GM12878 (cell line): Measurements from ENCODE around the gene ERFL. TPM values are rescaled to one million over a fixed set of nuclear protein-coding genes. Genes with fewer than 3 reads are reported as not detected.

Source experiments
- ATF3 ChIP-seq: IDR thresholded peaks from 2 replicates; pipeline ENCODE4 v1.6.1; 2011; ENCODE audit warnings: low read depth, mild to moderate bottlenecking, low read length, moderate library complexity, borderline replicate concordance; ENCODE audit errors: extremely low read depth
- BACH1 ChIP-seq: fragments of 450-650 bp; IDR thresholded peaks from 2 replicates; pipeline ENCODE4 v1.6.1; 2017; ENCODE audit warnings: mild to moderate bottlenecking, borderline replicate concordance
- BCL3 ChIP-seq: IDR thresholded peaks from 2 replicates; pipeline ENCODE4 v1.6.1; 2011; ENCODE audit warnings: borderline replicate concordance, low read depth, mild to moderate bottlenecking, moderate library complexity, low read length; ENCODE audit not compliant: insufficient read depth, poor library complexity, severe bottlenecking
- BHLHE40 ChIP-seq, 2 experiments: fragments of 450-650 bp in 1 of 2; IDR thresholded peaks; 2 replicates each; pipeline ENCODE4 v1.6.1; 2011 to 2017; ENCODE audit warnings: low read depth in 2 of 2, borderline replicate concordance in 1 of 2, improper control_type of control experiment in 1 of 2, low read length in 1 of 2, mild to moderate bottlenecking in 1 of 2
- CBX5 ChIP-seq: sonication (generic); IDR thresholded peaks from 2 replicates; pipeline ENCODE4 v1.6.1; 2016; ENCODE audit warnings: low read depth, moderate library complexity, mild to moderate bottlenecking, inconsistent platforms
- CEBPB ChIP-seq, 2 experiments: fragments of 150-350 bp in 1 of 2; IDR thresholded peaks; 2 replicates each; pipeline ENCODE4 v1.6.1; 2012 to 2014; ENCODE audit warnings: low read depth in 2 of 2, low read length in 2 of 2, borderline replicate concordance in 1 of 2, inconsistent platforms in 1 of 2
- EED ChIP-seq: sonication (generic); IDR thresholded peaks from 2 replicates; pipeline ENCODE4 v1.6.1; 2016; ENCODE audit warnings: antibody characterized with exemption, low read depth
- EGR1 ChIP-seq, 2 experiments: IDR thresholded peaks; 1 replicate in 1 of 2; 2 replicates in 1 of 2; pipeline ENCODE4 v1.6.1; 2011 to 2012; ENCODE audit warnings: low read depth in 2 of 2, low read length in 2 of 2, borderline replicate concordance in 1 of 2, mild to moderate bottlenecking in 1 of 2, moderate library complexity in 1 of 2
- HSF1 ChIP-seq: fragments of 150-350 bp; IDR thresholded peaks from 2 replicates; pipeline ENCODE4 v1.6.1; 2014; ENCODE audit warnings: mild to moderate bottlenecking, low read depth, low read length
- IKZF1 ChIP-seq: fragments of 450-650 bp; conservative IDR thresholded peaks from 2 replicates; pipeline ENCODE4 v1.6.1; 2017; ENCODE audit warnings: antibody characterized with exemption, mild to moderate bottlenecking
- MTA2 ChIP-seq: fragments of 450-650 bp; IDR thresholded peaks from 2 replicates; pipeline ENCODE4 v1.6.1; 2016; ENCODE audit warnings: low read depth, mild to moderate bottlenecking, moderate library complexity
- NR2F1 ChIP-seq: fragments of 450-650 bp; conservative IDR thresholded peaks from 2 replicates; pipeline ENCODE4 v1.6.1; 2017; ENCODE audit warnings: mild to moderate bottlenecking
- POU2F2 ChIP-seq: IDR thresholded peaks from 3 replicates; pipeline ENCODE4 v1.6.1; 2011; ENCODE audit warnings: low read depth, mild to moderate bottlenecking, low read length, borderline replicate concordance
- SIN3A ChIP-seq: IDR thresholded peaks from 2 replicates; pipeline ENCODE4 v1.6.1; 2012; ENCODE audit warnings: low read depth, low read length, improper control_type of control experiment
- SMAD5 ChIP-seq: IDR thresholded peaks from 2 replicates; pipeline ENCODE4 v1.6.1; 2016; ENCODE audit warnings: antibody characterized with exemption, low read depth
- SMC3 ChIP-seq: IDR thresholded peaks from 2 replicates; pipeline ENCODE4 v1.6.1; 2011; ENCODE audit warnings: low read length, improper control_type of control experiment, borderline replicate concordance
- SPI1 ChIP-seq: IDR thresholded peaks from 2 replicates; pipeline ENCODE4 v1.6.1; 2011; ENCODE audit warnings: low read depth, mild to moderate bottlenecking, low read length, moderate library complexity, borderline replicate concordance; ENCODE audit not compliant: insufficient read depth
- SUPT20H ChIP-seq: IDR thresholded peaks from 2 replicates; pipeline ENCODE4 v1.6.1; 2011; ENCODE audit warnings: low read depth, mild to moderate bottlenecking, low read length, moderate library complexity, borderline replicate concordance; ENCODE audit not compliant: control insufficient read depth
- TCF3 ChIP-seq: IDR thresholded peaks from 2 replicates; pipeline ENCODE4 v1.6.1; 2012; ENCODE audit warnings: low read depth, mild to moderate bottlenecking, low read length, borderline replicate concordance; ENCODE audit not compliant: insufficient read depth
- WRNIP1 ChIP-seq: IDR thresholded peaks from 2 replicates; pipeline ENCODE4 v1.6.1; 2011; ENCODE audit warnings: low read depth, low read length, improper control_type of control experiment, borderline replicate concordance
- ZNF384 ChIP-seq: IDR thresholded peaks from 2 replicates; pipeline ENCODE4 v1.6.1; 2012; ENCODE audit warnings: low read depth, mild to moderate bottlenecking, low read length, improper control_type of control experiment, borderline replicate concordance
- ZZZ3 ChIP-seq: IDR thresholded peaks from 2 replicates; pipeline ENCODE4 v1.6.1; 2011; ENCODE audit warnings: low read depth; ENCODE audit not compliant: control insufficient read depth, insufficient read length
- polyA plus RNA-seq, 11 experiments: library from polyadenylated mRNA; depleted of rRNA in 4 of 11; unstranded in 6 of 11; stranded (reverse) in 5 of 11; fragments of >200 nt; fragmentation: Nextera tagmentation in 4 of 11; fragmentation: Illumina TruSeq in 1 of 11; extraction: Ambion mirVana in 4 of 11; extraction: Trizol in 1 of 11; gene quantifications; 1 replicate in 1 of 11; 2 replicates in 10 of 11; pipeline versions ENCODE4 v1.2.1 to v1.2.3, GENCODE V29; 2011 to 2016; ENCODE audit warnings: inconsistent platforms in 2 of 11, missing spikeins in 2 of 11, low read depth in 1 of 11
- total RNA-seq, 4 experiments: library from RNA; depleted of rRNA in 3 of 4; stranded (reverse); fragments of >200 nt in 3 of 4; fragmentation: Illumina TruSeq in 1 of 4; extraction: Trizol in 1 of 4; gene quantifications; 2 replicates each; pipeline versions ENCODE4 v1.2.1 to v1.2.3, GENCODE V29; 2013 to 2021

Gene ERFL
- total and polyA plus RNA-seq, 10 of the 15 experiments (the other 5 are each of a cell fraction or from before 2014, with no cell fraction given): 0.04 to 0.10 (median 0.05) TPM; not detected in 7

GRCh38 chr19:41882568-41883462 is 45.4 kb downstream of the ERFL start, which contains the start of gene ARHGEF1 (continued):
- TF ChIP-seq SUPT20H (no peak), NR2F1 (peak; percentile 48; the same call in 1 of the 2 replicates), BHLHE40 (IDR thresholded peaks at IDR 0.05; ENCODE audit: borderline replicate concordance in 1 of 2, low read depth in 2 of 2, low read length in 1 of 2) (no peak; a peak in 1 of 4 replicates), ZZZ3 (no peak), ATF3 (no peak), SMAD5 (peak; percentile 40), BACH1 (no peak; the same call in 1 of the 2 replicates), SIN3A (peak; percentile 56; the same call in 1 of the 2 replicates), IKZF1 (peak; percentile 80), SMC3 (no peak), CEBPB (IDR thresholded peaks at IDR 0.05; ENCODE audit: borderline replicate concordance in 1 of 2, low read depth in 2 of 2, low read length in 2 of 2) (no peak), POU2F2 (peak; percentile 14; the same call in 1 of the 3 replicates), HSF1 (no peak), ZNF384 (no peak), BCL3 (peak; percentile 87), EED (no peak), TCF3 (no peak), SPI1 (no peak), EGR1 (IDR thresholded peaks at IDR 0.05; ENCODE audit: borderline replicate concordance in 1 of 2, low read depth in 2 of 2, low read length in 2 of 2) (peak in 1 of 2 experiments; percentile 65; a peak in 1 of 3 replicates), MTA2 (0 out of 2 replicates have a peak, but pooled peaks have one; percentile 10), CBX5 (no peak), WRNIP1 (no peak)
- TF ChIP-seq, all 136 proteins: peak for 23
